HG02840 (cell line): Measurements from ENCODE around the gene CAPN7.

ENCODE experiments used
- ATAC-seq: cut with Tn5 transposase; IDR thresholded peaks from one replicate; pipeline ENCODE4 v1.9.1; 2021; ENCODE audit warnings: mild to moderate bottlenecking, moderate library complexity, moderate number of reproducible peaks; ENCODE audit not compliant: unreplicated experiment, low FRiP score

Gene CAPN7

DNA sequence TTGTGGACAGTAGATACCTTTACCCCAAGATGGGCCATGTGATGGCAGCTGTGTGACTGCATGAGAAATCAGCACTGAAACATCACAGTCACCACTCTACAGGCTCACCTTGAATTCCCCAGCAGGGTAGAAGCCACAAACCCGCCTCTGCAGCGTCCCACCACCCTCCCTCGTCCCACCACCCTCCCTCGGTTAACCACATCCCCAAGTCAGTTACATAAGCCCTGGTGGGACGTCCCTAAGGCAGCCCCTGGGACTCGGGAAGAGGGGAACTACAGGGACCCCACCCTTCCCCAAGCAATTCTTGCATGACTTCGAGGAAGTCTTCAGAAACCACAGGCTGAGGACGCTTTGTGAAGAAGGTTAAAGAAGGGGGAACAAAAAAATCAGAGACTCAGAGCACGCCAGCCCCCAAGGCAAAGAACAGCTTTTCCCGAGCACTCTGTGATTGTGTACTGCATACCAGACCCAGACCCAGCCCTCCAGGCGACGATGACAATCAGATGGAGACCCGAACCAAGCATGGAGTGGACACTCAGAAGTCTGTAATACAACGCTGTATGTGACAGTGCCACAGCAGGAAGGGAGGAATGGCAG lies 65.8 kb downstream of the CAPN7 start:
- peak; percentile 56 for ATAC-seq

DNA sequence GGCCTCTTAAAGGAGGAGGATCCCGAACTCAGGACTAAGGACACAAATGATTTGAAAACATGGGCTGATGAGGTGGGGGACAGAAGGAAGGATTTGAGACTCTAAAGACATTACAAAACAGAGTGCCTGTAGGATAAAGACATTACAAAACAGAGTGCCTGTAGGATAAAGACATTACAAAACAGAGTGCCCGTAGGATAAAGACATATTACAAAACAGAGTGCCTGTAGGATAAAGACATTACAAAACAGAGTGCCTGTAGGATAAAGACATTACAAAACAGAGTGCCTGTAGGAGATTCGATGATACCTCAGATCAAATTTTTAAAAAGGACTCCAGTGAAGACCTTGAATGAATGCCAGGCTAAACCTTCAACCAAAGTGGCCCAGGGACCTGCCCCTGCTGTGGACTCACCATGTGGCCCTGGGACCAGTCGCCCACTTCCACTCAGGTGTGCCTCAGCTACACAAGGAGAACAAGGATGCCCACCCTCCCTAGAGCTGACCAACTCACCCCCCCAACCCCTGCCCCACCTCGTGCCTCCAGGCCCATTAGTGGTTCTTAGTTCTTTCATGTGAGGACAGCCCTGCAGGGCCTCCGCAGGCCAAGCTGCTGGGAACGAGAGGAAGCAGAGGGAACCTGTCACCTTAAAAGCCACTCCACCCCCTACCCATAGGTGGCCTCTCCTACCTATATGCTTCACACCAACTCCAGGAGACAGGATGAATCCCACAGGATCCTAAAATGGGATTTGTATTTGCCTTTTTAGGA lies 66.6 kb downstream of the CAPN7 start:
- no peak for ATAC-seq

DNA sequence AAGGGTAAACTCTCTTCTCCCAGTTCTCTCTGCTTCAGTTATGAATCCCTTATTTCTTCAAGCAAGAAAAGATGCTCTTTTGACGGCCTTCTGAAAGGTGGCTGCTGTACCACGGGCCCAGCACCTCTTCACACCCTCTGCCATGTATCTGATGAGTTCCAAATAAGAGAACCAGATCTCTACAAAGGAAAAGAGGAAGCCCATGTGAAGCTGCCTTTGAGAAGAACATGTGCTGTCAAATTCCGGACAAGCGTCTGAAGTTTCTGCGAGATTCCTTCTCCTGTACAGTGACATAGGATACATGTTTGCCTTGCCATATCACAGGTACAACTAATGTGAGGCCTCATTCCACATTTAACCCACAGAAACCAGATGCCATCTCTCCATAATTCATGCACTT lies 67.2 kb downstream of the CAPN7 start:
- ATAC-seq, result no peak

DNA sequence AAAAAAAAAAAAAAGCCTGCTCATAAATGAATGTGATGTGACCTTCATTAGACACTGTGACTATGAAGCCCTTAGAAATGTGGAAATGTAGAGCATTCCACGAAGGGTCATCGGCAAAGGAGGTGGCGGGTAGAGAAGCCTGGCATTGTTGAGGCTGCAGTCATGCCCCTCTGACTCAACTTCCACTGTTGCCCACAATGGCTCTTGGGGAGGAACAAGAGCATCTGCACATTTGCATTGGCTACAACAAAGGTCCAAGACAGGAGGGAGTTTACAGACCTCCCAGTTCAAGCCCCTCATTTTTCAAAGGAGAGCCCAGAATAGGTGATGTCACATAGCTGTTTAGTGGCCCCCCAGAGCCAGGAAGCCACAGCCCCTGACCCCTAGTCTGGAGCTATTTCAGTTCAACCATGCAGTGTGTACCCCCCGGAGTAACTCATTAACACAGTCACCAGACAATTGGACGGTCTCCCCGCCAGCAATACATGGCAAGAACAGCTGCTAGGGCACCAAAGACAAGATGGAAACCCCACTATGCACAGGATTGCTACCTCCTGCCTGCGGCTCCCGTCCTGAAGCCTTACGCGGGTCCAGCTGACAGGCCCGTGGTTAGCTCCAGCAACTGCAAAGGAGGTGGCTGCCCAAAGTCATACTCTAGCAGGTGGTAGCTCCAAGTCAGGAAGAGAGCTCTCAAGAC lies 70.1 kb downstream of the CAPN7 start:
- ATAC-seq, result no peak

DNA sequence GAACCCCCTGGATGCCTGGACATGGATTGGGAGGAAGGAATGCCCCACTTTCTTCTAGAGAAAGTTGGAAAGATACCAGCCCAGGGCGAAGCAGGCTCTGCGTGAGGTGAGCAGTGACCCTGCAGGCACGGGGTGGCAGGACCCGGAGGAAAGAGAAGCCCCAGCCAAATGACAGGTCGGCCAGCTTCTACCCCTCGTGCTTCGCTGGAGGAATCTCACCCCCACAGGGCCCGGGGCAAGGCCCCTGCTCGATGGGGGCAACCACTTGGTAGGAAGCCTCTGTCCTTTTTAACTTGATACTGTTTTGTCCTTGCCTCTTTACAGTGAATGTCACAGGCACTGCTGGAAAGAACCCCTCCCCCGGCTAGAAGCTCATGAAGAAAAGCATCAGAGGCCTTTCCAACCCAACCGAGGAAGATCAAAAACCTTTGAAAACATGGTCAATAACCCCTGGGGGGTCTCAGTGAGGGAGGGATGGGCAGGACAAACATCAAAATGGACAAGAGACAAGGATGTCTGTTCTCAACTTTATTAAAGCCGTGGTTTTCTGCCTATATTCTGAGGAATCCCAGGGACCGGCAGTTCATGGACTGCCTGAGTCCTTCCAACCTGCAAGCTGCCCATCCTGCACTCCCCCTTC lies 71.9 kb downstream of the CAPN7 start:
- ATAC-seq, result no peak

DNA sequence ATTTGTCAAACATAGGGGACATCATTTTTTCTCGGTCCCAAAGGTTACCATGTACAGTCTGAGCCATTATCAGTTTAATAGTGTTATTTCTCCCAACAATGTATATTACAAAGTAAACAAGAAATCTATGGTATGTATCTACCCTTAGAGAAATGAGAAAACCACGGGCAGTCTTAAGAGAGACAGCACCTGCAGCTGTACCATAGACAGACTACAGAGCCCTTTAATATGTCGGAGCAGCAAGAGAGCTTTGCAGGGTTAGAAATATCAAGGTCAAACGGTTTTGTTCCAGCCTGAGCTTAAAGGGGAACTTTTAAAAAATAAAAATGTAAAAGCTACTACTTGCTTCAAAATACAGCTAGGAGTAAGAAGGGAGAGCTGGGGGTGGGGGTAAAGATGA lies 73.2 kb downstream of the CAPN7 start:
- no peak for ATAC-seq

DNA sequence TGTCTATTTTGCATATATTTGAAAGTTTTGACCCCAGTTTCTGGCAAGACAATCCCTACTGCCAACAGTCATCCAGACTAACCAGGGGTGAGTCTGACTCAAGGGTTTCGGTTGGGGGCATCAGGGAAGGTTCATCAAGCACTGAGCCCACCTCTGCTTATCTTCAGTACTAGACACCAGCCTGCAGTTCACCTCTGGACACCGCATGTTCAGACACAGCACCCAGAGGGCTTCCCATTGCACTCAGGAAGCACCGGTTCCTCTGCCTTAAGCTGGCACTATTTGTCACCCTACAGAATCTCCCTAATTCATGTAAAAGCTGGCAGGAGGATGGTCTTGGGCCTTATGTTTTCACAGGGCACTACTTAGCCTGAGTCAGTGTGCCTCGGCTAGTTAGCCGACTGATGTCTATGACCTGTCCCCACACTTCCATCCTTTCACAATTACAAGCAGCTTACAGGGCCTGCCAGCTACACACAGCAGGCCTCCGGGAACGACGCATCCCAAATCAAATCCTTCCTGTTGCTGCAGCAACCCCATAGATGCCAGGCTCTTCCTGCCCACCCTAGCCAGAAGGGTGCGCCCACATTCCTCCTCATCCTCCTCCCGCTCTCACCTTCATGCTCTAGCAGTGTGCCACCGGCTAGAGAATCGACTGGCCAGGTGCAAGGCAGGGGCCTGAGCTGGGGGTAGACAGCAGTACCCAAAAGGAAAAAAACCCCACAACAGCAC lies 73.8 kb downstream of the CAPN7 start:
- ATAC-seq, result no peak

DNA sequence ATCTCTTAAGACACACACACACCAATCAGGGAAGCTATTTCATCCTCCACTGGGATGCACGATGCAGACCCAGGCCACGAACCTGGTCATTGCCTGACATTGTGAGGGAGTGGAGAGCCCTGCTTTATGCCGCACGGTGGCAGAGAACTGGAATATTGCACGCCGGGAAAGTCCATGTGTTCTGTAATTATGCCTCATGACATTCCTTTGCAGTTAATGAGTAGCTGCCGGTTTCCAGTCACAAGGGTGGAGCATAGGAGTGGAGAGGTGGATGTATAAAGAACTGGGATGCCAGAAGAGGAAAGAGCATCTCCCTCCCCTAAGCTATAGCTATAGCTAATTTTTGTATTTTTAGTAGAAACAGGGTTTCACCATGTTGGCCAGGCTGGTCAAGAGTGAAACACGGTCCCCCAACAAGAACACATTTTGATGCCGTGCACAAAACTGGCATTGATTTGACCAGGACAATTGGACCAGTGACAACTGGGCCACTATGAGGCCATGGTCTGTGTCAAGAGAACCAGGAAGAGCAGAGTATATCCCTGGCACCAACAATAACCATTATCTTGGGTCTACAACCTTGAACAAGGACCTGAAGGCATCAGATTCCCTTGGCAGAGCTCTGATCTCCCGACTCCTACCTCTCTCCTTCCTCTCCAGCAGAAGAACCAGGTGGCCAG lies 74.9 kb downstream of the CAPN7 start:
- no peak for ATAC-seq

DNA sequence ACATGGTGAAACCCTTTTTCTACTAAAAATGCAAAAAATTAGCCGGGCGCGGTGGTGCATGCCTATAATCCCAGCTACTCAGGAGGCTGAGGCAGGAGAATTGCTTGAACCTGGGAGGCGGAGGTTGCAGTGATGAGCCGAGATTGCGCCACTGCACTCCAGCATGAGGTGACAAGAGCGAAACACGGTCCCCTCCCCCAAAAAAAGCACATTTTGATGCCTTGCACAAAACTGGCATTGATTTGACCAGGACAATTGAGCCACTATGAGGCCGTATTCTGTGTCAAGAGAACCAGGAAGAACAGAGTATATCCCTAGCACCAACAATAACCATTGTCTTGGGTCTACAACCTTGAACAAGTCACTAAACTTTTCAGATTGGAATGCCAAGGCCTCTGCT lies 75.8 kb downstream of the CAPN7 start:
- no peak for ATAC-seq

DNA sequence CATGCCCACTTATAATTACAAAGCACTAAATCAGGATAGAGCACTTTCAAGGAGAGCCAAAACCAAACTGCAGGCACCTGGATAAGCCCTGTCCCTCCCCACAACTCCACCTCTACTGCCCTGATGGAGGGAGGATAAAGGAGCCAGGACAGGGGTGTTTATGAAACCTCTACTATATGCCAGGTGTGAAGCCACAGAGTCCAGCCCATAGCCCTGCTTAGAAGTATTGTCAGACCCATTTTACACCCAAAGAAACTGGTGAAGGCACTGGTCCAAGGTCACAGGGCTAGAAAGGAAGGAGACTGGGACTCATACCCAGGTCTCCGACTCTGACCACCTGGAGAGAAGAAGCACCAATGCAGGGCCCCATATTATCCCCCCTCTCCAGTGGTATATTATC lies 77.7 kb downstream of the CAPN7 start:
- ATAC-seq, result no peak

DNA sequence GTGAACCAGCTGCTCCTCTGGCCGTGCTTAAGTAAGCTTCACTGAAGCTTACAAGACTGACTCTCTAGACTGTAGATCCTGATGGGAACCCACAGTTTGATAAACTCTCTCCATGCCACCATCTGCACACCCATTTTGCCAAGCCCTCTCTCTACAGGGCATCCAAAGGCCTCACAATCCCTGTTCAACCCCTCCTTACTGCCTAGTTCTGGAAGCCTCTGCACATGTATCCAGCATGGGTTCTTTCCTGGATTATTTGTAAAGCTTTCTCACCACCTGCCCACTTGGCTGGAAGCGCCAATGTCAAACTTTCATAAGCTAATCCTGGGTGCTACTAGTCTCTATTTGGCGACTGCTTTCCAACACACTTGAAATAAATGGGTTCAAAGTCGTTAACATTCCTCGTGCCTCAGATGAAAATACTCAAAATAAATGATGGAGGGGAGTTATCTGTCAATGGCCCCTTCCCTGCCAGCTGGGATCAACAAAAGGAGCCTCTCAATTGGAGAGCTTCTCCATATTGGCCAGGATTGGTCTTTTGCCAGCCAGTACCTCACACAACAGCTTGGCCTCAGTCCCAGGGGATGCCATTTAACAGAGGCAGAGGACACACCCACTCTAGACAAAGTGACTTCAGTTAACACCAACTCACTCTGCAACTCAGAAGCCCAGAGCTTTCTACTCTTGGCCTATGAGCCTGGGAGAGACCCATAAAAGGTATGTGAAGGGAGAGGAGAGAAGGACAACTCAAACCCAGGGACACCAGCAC lies 78.3 kb downstream of the CAPN7 start:
- ATAC-seq, result no peak

DNA sequence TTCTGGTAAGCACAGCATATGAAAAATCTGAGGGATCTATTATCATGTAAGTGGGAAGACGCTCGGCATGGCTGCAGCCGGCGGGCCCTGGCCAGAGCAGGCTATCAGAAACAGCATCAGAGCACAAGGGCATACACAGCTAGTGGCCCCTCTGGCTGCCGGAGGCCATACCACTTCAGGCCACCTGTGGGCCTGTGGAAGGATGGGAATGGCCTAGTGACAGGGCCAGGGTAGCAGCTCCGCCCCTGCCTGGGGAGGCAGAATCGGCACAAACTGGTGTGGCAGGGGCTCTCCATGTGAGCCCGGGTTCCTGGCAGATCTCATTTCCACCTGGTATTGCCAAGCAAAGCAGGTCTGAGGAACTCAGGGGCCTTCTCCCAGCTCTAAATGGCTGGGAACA lies 80.0 kb downstream of the CAPN7 start:
- ATAC-seq, result no peak

DNA sequence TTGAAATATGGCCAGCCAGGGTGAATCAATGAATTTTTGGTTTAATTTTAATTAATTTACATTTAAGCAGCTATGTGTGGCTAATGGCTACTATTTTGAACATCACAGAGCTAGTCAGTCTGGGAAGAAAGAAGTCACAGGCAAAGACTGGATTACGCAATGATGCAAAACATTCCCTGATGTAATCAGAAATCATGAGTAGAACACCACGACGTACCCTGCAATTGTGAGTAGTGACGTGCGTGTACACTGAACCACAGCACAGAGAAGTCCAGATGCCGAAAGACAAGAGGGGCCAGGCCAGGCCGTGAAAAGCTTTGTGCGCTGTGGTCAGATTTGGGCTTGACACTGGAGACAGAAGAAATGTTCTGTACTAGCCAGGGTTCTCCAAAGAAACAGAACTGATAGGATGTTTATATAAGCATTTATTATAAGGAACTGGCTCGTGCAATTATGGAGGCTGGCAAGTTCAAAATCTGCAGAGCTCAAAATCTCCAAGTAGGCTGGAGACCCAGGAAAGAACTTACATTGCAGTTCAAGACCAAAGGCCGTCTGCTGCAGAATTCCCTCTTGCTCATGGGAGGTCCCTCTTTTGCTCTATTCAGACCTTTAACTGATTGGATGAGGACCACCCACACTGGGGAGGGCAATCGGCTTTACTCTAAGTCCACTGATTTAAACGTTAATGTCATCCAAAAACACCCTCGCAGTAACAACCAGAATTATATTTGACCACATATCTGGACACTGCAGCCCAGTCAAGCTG lies 81.7 kb downstream of the CAPN7 start:
- ATAC-seq, result no peak

DNA sequence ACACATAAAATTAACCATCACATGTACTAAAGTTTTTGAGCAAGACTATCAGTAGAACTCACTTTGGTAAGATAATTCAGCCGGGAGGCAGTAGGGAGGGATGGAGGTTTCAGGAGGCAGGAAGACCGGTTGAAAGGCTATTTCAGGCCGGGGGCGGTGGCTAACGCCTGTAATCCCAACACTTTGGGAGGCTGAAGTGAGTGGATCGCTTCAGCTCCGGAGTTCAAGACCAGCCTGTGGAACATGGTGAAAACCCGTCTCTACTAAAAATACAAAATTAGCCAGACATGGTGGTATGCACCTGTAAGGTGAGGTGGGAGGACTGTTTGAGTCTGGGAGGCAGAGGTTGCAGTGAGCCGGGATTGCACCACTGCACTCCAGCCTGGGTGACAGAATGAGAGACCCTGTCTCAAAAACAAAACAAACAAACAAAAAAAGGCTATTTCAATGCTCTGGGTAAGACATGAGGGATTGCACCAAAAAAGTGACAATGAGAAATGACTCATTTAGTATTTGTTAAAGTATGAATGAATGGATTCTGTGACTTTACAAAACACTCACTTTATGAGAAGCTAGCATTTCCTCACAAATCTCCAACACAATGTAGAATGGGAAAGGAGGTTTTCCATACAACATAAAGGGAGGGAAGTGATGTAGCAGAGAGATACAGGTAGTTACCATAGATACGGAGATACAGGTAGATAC lies 82.4 kb downstream of the CAPN7 start:
- no peak for ATAC-seq

DNA sequence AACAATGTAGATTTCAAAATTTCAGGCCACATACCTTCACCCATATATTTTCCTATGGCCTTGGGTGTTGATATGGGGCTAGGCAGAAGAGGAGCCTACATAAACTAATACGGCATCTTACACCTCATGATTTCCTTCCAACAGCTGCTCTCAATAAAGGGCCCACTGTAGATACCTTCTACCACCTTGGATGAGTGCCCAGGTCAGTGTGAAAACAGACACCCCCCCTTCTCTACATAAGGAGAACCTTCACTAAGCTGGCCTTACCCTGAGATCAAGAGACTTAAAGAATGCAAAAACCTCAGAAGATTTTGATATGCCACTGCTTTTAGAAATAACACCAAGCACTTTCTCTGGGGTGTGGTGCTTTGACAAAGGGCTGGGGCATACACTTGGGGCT lies 83.6 kb downstream of the CAPN7 start:
- no peak for ATAC-seq

DNA sequence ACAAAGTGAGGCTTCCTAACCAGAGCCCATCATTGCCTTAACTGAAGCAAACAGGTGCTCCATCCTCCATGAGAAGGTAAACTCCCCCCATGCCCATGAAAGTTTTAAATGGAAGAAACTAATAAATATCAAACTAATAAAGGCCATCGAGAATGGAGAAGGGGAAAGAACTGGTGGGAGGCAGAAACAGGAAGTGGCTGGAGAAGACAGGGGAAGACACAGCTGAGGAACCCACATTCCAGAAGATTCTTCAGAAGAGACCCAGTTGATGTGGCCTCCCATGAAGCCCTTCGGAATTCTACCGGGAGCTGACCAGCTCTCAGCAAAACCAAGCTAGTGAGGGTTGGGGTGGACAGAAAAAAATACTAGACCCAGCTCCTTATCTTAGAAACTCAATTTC lies 84.7 kb downstream of the CAPN7 start:
- ATAC-seq, result no peak

DNA sequence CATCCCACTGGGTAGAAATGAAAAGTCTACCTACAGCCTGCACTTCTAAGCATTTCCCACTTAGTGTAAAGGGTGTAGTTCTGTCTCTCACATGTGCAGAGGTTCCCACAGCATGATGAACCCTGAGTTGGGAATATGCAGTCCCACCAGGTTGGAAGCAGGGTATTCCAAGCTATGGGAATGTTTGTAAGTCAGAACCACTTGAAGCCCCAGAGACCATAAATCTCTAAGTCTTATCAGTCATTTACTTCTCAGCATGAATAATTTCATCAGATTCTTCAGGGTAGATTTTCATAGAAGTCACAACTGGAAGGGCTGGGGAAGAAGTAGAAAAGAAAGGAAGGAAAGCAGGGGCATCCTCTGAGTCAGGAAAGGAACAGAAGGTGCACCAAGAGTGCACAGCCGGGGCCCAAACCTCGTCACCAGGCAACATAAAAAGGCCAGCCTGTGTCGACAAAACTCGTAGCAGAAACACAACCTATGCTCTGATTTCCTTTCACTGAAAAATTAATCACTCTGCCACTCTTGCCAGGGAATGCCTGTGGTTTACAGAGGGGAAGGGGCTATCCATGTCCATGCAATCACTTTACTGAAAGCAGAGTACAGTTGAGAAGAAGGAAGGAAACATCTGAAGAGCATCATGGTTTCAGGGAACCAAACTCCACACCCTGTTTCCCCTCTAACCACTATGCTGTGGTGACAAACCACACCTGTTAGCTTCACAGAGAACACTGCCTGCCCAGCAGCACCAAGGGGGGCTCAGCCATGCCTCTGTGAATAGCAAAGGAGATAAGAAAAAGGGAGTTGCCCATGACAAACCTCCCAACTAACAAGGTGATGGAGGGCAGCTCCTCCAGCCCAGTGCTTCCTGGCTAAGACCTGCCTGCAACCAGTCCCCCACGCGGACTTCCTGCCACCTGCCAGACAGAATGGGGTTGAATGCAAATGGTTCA lies 85.8 kb downstream of the CAPN7 start:
- peak; percentile 76 for ATAC-seq
